Adrenal gland (tissue), 5 donors: ENCODE data around the gene PTPN6.

Experiments
- POLR2A ChIP-seq, 2 donors: fragments of 450-650 bp; IDR thresholded peaks; one replicate each; pipeline ENCODE4 v1.6.1; 2017; ENCODE audit warnings: antibody characterized with exemption in 2 of 2, mild to moderate bottlenecking in 2 of 2, moderate library complexity in 1 of 2
- TF ChIP-seq, protein P1 (sequence below), 6 experiments: fragments of 450-650 bp in 4 of 6; fragments of 200-600 bp in 2 of 6; sonication (generic) in 1 of 6; IDR thresholded peaks; 1 replicate in 5 of 6; 2 replicates in 1 of 6; pipeline versions ENCODE4 v1.5.1 to v1.8.0; 2016 to 2021; ENCODE audit warnings: antibody characterized with exemption in 6 of 6, mild to moderate bottlenecking in 2 of 6, moderate library complexity in 1 of 6
- donor health status: DM: no; HTN: no; CAD: no.

DNA sequence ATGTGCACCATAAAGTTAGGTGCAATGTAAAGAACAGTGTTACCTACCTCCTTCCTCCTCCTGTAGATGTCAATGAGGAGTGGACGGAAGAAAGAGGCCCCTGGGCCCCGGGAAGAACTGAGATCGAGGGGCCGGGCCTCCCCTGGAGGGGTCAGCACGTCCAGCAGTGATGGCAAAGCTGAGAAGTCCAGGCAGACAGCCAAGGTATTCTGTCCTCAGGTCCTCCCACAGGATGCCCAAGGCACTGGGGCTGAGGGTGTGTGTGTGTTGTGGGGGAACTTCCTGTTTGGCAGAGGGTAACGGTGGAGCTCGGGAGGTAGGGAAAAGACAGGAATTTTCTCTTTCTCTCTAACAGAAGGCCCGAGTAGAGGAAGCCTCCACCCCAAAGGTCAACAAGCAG is 17.0 kb upstream of the PTPN6 start:
- TF ChIP-seq, protein P1, sequence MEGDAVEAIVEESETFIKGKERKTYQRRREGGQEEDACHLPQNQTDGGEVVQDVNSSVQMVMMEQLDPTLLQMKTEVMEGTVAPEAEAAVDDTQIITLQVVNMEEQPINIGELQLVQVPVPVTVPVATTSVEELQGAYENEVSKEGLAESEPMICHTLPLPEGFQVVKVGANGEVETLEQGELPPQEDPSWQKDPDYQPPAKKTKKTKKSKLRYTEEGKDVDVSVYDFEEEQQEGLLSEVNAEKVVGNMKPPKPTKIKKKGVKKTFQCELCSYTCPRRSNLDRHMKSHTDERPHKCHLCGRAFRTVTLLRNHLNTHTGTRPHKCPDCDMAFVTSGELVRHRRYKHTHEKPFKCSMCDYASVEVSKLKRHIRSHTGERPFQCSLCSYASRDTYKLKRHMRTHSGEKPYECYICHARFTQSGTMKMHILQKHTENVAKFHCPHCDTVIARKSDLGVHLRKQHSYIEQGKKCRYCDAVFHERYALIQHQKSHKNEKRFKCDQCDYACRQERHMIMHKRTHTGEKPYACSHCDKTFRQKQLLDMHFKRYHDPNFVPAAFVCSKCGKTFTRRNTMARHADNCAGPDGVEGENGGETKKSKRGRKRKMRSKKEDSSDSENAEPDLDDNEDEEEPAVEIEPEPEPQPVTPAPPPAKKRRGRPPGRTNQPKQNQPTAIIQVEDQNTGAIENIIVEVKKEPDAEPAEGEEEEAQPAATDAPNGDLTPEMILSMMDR (IDR thresholded peaks at IDR 0.05), result no peak
- TF ChIP-seq POLR2A (IDR thresholded peaks at IDR 0.05), result no peak
